NB4 (cell line): ENCODE results near the gene JMJD1C.

Source experiments
- DNase-seq: peaks from one replicate; pipeline ENCODE4 v3.0.0; 2010; ENCODE audit warnings: low read depth
- H3K4me3 ChIP-seq: one replicate; pipeline ENCODE4 v1.5.1; 2011; ENCODE audit warnings: mild to moderate bottlenecking, low read depth, low read length, moderate library complexity
- MYC ChIP-seq: IDR thresholded peaks from 2 replicates; pipeline ENCODE4 v1.6.1; 2011; ENCODE audit warnings: low read depth, low read length
- POLR2A ChIP-seq: IDR thresholded peaks from 2 replicates; pipeline ENCODE4 v1.6.1; 2011; ENCODE audit warnings: mild to moderate bottlenecking; ENCODE audit not compliant: insufficient read length; ENCODE audit errors: extremely low read depth
- TF ChIP-seq, protein P1 (sequence below): IDR thresholded peaks from 2 replicates; pipeline ENCODE4 v1.6.1; 2011; ENCODE audit warnings: low read depth, low read length
- TF ChIP-seq, protein P2 (sequence below): IDR thresholded peaks from one replicate; pipeline ENCODE4 v1.5.1; 2012; ENCODE audit warnings: low read depth, low read length

Gene JMJD1C

DNA sequence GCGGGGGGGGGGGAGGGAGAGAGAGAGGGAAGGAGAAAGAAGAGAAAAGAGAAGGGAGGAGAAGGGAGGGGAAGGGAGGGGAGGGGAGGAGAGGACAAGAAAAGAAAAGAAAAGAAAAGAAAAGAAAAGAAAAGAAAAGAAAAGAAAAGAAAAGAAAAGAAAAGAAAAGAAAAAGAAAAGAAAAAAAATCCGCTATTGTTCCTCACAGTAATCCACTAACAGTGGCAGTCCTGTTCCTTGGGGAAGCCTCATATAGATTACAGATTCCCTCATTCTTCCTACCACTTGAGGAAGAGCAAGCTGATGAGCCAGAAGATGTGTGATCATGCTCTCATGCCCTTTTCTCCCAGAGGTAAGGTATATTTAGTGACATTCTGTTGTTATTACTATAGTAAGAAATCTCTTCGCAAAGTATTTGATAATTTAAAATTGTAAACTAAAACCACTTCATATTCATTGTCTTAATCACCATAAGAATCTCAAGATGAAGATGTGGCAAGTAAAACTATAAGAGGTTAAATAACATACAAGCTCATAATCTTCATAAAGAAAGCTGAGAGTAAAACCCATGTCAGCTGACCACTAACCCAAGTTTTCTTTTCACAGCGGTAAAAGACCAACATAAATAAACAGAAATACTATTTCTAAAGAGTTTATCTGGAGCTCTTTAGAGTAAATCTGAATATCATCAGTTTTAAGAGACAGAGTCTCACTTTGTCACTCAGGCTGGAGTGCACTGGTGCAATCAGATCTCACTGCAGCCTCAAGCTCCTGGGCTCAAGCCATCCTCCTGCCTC is 128.1 kb downstream of the JMJD1C start:
- DNase-seq = no peak
- H3K4me3 ChIP-seq = no peak overlapping the region
- TF ChIP-seq, protein P1, sequence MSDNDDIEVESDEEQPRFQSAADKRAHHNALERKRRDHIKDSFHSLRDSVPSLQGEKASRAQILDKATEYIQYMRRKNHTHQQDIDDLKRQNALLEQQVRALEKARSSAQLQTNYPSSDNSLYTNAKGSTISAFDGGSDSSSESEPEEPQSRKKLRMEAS = no peak
- no peak for TF ChIP-seq MYC
- TF ChIP-seq, protein P2, sequence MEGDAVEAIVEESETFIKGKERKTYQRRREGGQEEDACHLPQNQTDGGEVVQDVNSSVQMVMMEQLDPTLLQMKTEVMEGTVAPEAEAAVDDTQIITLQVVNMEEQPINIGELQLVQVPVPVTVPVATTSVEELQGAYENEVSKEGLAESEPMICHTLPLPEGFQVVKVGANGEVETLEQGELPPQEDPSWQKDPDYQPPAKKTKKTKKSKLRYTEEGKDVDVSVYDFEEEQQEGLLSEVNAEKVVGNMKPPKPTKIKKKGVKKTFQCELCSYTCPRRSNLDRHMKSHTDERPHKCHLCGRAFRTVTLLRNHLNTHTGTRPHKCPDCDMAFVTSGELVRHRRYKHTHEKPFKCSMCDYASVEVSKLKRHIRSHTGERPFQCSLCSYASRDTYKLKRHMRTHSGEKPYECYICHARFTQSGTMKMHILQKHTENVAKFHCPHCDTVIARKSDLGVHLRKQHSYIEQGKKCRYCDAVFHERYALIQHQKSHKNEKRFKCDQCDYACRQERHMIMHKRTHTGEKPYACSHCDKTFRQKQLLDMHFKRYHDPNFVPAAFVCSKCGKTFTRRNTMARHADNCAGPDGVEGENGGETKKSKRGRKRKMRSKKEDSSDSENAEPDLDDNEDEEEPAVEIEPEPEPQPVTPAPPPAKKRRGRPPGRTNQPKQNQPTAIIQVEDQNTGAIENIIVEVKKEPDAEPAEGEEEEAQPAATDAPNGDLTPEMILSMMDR = no peak
- no peak for TF ChIP-seq POLR2A

DNA sequence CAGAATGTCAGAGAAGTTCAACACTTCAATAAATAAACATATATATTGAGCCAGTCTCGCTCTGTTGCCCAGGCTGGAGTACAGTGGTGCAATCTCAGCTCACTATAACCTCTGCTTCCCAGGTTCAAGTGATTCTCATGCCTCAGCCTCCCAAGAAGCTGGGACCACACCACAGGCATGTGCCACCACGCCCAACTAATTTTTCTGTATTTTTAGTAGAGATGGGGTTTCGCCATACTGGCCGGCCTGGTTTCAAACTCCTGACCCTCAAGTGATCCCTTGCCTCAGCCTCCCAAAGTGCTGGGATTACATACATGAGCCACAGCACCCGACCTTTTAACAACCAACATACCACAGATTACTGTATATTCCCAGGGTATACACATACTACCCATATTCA is 134.2 kb downstream of the JMJD1C start:
- no peak overlapping the region for H3K4me3 ChIP-seq
- no peak for TF ChIP-seq POLR2A
- TF ChIP-seq, protein P1 = no peak
- TF ChIP-seq, protein P2 = no peak
- TF ChIP-seq MYC = no peak
- no peak for DNase-seq

DNA sequence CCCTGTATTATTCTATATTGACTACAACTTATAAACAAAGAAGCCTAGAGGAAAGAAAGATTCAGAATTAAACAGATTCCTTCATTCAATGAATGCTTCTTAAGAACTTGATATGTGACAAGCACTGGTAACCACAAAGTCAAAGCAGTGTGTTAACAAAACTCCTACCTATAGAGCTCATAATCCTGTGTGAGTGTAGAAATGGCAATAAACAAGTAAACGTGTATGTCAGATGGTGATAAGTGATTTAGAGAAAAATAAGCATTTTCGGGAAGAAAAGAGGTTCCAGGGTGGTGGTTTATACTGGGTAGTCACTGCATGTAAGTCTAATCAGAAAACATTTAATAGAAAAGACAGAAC is 141.3 kb downstream of the JMJD1C start:
- H3K4me3 ChIP-seq = no peak overlapping the region
- TF ChIP-seq POLR2A (no peak), MYC (no peak)
- TF ChIP-seq, protein P1 = no peak
- TF ChIP-seq, protein P2 = no peak
- DNase-seq = no peak

DNA sequence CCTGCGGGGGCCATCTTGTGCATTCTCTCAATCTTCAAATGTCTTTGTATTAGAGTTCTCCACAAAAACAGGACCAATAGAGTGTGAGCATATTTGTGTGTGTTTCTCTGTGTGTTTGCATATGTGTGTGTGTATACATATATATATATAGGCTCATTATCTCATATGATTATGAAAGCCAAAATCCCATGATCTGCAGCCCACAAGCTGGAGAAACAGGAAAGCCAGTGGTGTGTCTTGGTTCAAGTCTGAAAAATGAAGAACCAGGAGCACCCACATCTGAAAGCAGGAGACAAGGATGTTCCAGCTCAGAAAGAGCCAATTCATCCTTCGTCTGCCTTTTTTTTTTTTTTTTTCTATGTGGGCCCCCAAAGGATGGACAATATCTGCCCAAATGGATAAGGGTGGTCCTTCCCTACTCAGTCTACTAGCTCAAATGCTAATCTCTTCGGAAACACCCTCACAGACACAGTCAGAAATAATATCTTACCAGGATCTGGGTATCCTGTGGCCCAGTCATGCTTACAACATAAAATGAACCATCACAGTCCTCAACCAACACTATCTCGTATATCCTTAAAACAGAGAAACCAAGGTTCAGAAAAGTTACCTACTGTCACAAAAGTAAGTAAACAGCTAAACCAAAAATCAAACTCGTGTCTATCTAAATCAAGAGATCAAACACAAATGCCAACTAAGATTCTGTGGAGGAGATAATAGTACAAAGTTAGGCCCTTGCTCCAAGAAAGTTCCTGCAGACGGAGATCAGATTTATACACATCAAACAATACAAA is 141.9 kb downstream of the JMJD1C start:
- no peak for DNase-seq
- no peak for TF ChIP-seq POLR2A
- TF ChIP-seq, protein P1 = no peak
- no peak for TF ChIP-seq MYC
- TF ChIP-seq, protein P2 = no peak

DNA sequence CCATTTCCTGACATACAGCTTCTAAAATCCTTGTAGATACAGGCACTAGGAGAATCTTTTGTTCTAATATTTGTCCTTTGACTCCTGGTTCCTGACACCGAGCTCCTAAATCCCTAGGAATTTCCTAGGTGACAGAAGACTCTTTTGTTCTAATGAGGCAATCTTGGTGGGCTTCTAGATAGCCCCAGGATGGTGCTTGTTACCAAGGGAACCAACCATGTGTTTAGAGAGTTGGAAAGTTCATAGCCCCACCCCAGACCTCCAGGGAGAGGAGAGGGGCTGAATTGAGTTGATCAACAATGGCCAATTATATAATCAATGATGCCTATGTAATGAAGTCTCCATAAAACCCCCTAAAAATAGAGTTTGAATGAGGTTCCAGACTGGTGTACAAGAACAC is 145.1 kb downstream of the JMJD1C start:
- TF ChIP-seq, protein P1 = no peak
- no peak for TF ChIP-seq MYC
- TF ChIP-seq, protein P2 = no peak
- TF ChIP-seq POLR2A = no peak
- no peak for DNase-seq
- H3K4me3 ChIP-seq = no peak overlapping the region

More for the DNA sequence above, 141.9 kb downstream of the JMJD1C start:
- no peak overlapping the region for H3K4me3 ChIP-seq
